IMR-90 (cell line): ENCODE results near the gene DLX2. TPM values are rescaled to one million over a fixed set of nuclear protein-coding genes. Genes with fewer than 3 reads are reported as not detected.

Source experiments
- ATAC-seq: fragments of 200-7000 bp; cut with Tn5 transposase; 2 replicates; pipeline ENCODE4 v1.9.1; 2020; ENCODE audit warnings: low read depth, mild to moderate bottlenecking, moderate library complexity
- BruUV-seq: library from RNA; stranded (reverse); fragments of 400-500 nt; replicated peaks from 2 replicates; lab custom pipeline; 2021; lab: Mats Ljungman, UMichigan
- CTCF ChIA-PET: fragments of 300-600 bp; formaldehyde crosslinking; extraction: SDS; loops from one replicate; lab custom pipeline; 2021; ENCODE audit warnings: antibody characterized with exemption; lab: Yijun Ruan, JAX
- POLR2A ChIA-PET: fragments of 300-600 bp; sonication (Branson Sonifier 250); formaldehyde crosslinking; loops from one replicate; lab custom pipeline; 2022; ENCODE audit warnings: antibody characterized with exemption; ENCODE audit not compliant: unreplicated experiment; lab: Charles Lee
- DNase-seq: peaks from one replicate; pipeline ENCODE4 v3.0.0; 2013
- H2AFZ ChIP-seq: replicated peaks from 2 replicates; pipeline ENCODE3; 2013; ENCODE audit warnings: low read length, mild to moderate bottlenecking; ENCODE audit not compliant: poor library complexity
- H2AK5ac ChIP-seq: 2 replicates; pipeline ENCODE4 v1.6.1; 2013; ENCODE audit warnings: low read depth, low read length, inconsistent platforms
- H2AK9ac ChIP-seq: replicated peaks from 2 replicates; pipeline ENCODE3; 2013; ENCODE audit warnings: mild to moderate bottlenecking, low read depth, low read length, moderate library complexity; ENCODE audit not compliant: poor library complexity
- H2BK120ac ChIP-seq: 2 replicates; pipeline ENCODE4 v1.6.1; 2013; ENCODE audit warnings: low read depth, low read length, inconsistent platforms
- H2BK15ac ChIP-seq: 3 replicates; pipeline ENCODE4 v1.6.1; 2013; ENCODE audit warnings: low read depth, low read length, inconsistent platforms
- H2BK20ac ChIP-seq: 2 replicates; pipeline ENCODE4 v1.6.1; 2013; ENCODE audit warnings: low read depth, mild to moderate bottlenecking, inconsistent platforms, low read length, moderate library complexity
- H2BK5ac ChIP-seq: 2 replicates; pipeline ENCODE4 v1.6.1; 2013; ENCODE audit warnings: mild to moderate bottlenecking, low read depth, low read length, inconsistent platforms; ENCODE audit not compliant: poor library complexity, severe bottlenecking
- H3K14ac ChIP-seq: replicated peaks from 2 replicates; pipeline ENCODE4 v1.6.1; 2013; ENCODE audit warnings: low read depth, low read length, inconsistent platforms
- H3K18ac ChIP-seq: 2 replicates; pipeline ENCODE4 v1.6.1; 2013; ENCODE audit warnings: low read depth, low read length, control low read depth
- H3K23ac ChIP-seq: 2 replicates; pipeline ENCODE4 v1.6.1; 2013; ENCODE audit warnings: low read depth, low read length, inconsistent platforms
- H3K27ac ChIP-seq: 2 replicates; pipeline ENCODE4 v1.5.1; 2013; ENCODE audit warnings: mild to moderate bottlenecking, control low read depth, low read length; ENCODE audit not compliant: insufficient read depth
- H3K27me3 ChIP-seq: 2 replicates; pipeline ENCODE4 v1.6.1; 2013; ENCODE audit warnings: low read length; ENCODE audit not compliant: control insufficient read depth, insufficient read depth
- H3K36me3 ChIP-seq: 2 replicates; pipeline ENCODE4 v1.6.1; 2013; ENCODE audit warnings: low read length, mixed read lengths; ENCODE audit not compliant: control insufficient read depth, insufficient read depth
- H3K4ac ChIP-seq: 2 replicates; pipeline ENCODE4 v1.6.1; 2013; ENCODE audit warnings: low read depth, low read length, inconsistent platforms
- H3K4me1 ChIP-seq: 2 replicates; pipeline ENCODE4 v1.6.1; 2013; ENCODE audit warnings: low read length, mixed read lengths; ENCODE audit not compliant: control insufficient read depth, insufficient read depth
- H3K4me2 ChIP-seq: 2 replicates; pipeline ENCODE4 v1.6.1; 2013; ENCODE audit warnings: low read depth, mild to moderate bottlenecking, control low read depth, low read length, moderate library complexity
- H3K4me3 ChIP-seq: 2 replicates; pipeline ENCODE4 v1.5.1; 2013; ENCODE audit warnings: low read depth, mild to moderate bottlenecking, control low read depth, low read length, moderate library complexity; ENCODE audit not compliant: insufficient read depth
- H3K56ac ChIP-seq: 2 replicates; pipeline ENCODE4 v1.6.1; 2013; ENCODE audit warnings: low read length, inconsistent platforms; ENCODE audit not compliant: insufficient read depth; ENCODE audit errors: extremely low read depth
- H3K79me1 ChIP-seq, 2 experiments: 2 replicates each; pipeline ENCODE4 v1.6.1; 2013; ENCODE audit warnings: low read length in 2 of 2, inconsistent platforms in 1 of 2, low read depth in 1 of 2
- H3K9ac ChIP-seq: 2 replicates; pipeline ENCODE4 v1.6.1; 2013; ENCODE audit warnings: low read depth, low read length, control low read depth
- H3K9me1 ChIP-seq: 2 replicates; pipeline ENCODE4 v1.6.1; 2013; ENCODE audit warnings: low read length, inconsistent platforms; ENCODE audit not compliant: insufficient read depth
- H3K9me3 ChIP-seq: 2 replicates; pipeline ENCODE4 v1.6.1; 2013; ENCODE audit warnings: low read length; ENCODE audit not compliant: control insufficient read depth, insufficient read depth
- H4K20me1 ChIP-seq: 2 replicates; pipeline ENCODE4 v1.6.1; 2013; ENCODE audit warnings: low read length, inconsistent platforms; ENCODE audit not compliant: insufficient read depth
- H4K5ac ChIP-seq: 2 replicates; pipeline ENCODE4 v1.6.1; 2013; ENCODE audit warnings: mild to moderate bottlenecking, low read depth, low read length, control low read depth
- H4K8ac ChIP-seq, 2 experiments: 2 replicates each; pipeline ENCODE4 v1.6.1; 2013; ENCODE audit warnings: low read depth in 2 of 2, low read length in 2 of 2, control low read depth in 1 of 2, inconsistent platforms in 1 of 2
- H4K91ac ChIP-seq: 2 replicates; pipeline ENCODE4 v1.6.1; 2013; ENCODE audit warnings: low read depth, low read length, inconsistent platforms; ENCODE audit not compliant: insufficient read depth
- CEBPB ChIP-seq: IDR thresholded peaks from 2 replicates; pipeline ENCODE4 v1.6.1; 2012; ENCODE audit warnings: low read depth, low read length, improper control_type of control experiment
- CHD1 ChIP-seq: IDR thresholded peaks from 2 replicates; pipeline ENCODE4 v1.6.1; 2012; ENCODE audit warnings: low read depth, low read length, improper control_type of control experiment
- MAFK ChIP-seq: IDR thresholded peaks from 2 replicates; pipeline ENCODE4 v1.6.1; 2012; ENCODE audit warnings: low read depth, low read length, improper control_type of control experiment
- MAZ ChIP-seq: IDR thresholded peaks from 2 replicates; pipeline ENCODE4 v1.6.1; 2012; ENCODE audit warnings: low read depth, mild to moderate bottlenecking, low read length, improper control_type of control experiment, moderate library complexity, borderline replicate concordance
- MXI1 ChIP-seq: IDR thresholded peaks from 2 replicates; pipeline ENCODE4 v1.6.1; 2012; ENCODE audit warnings: low read depth, mild to moderate bottlenecking, low read length, moderate library complexity, borderline replicate concordance
- POLR2A ChIP-seq: IDR thresholded peaks from 2 replicates; pipeline ENCODE4 v1.6.1; 2012; ENCODE audit warnings: mild to moderate bottlenecking, low read depth, low read length
- SMC3 ChIP-seq: fragments of 150-350 bp; IDR thresholded peaks from 2 replicates; pipeline ENCODE4 v1.6.1; 2016; ENCODE audit warnings: low read depth, mild to moderate bottlenecking, antibody characterized with exemption, low read length, moderate library complexity
- WGBS, 2 experiments: methylation state at CpG; one replicate each; pipeline versions ENCODE4 v1.1.5 to v1.1.7; 2013; ENCODE audit warnings: missing lambda C conversion rate in 2 of 2; ENCODE audit not compliant: insufficient read length in 1 of 2; ENCODE audit errors: extremely low coverage in 2 of 2; 5-methylcytosine and 5-hydroxymethylcytosine counted together
- dilution Hi-C: fragments of 300-500 bp; cut with HindIII; formaldehyde crosslinking; loops from one replicate; pipeline ENCODE4 v1.14.3; 2018; ENCODE audit warnings: low sequenced_read_pairs; ENCODE audit not compliant: unreplicated experiment
- in situ Hi-C: fragments of 300-500 bp; cut with MboI; formaldehyde crosslinking; loops from 3 replicates; pipeline ENCODE4 v1.14.3; 2019; ENCODE audit warnings: low sequenced_read_pairs, inconsistent platforms, mixed read lengths
- intact Hi-C: fragments of 100-400 bp; cut with micrococcal nuclease; formaldehyde crosslinking; loops from 2 replicates; pipeline ENCODE4 v1.10.0; 2022
- polyA plus RNA-seq, 3 experiments: library from polyadenylated mRNA; depleted of rRNA; stranded (reverse); fragments of >200 nt; gene quantifications; 2 replicates each; pipeline ENCODE4 v1.2.3, GENCODE V29; 2012; ENCODE audit warnings: low replicate concordance in 1 of 3
- total RNA-seq: library from RNA; depleted of rRNA; stranded (reverse); fragments of >200 nt; gene quantifications from 2 replicates; pipeline ENCODE4 v1.2.3, GENCODE V29; 2012

Gene DLX2
- total and polyA plus RNA-seq, 2 of the 4 experiments (the other 2 are of a cell fraction), result 0.38 TPM; not detected in 1

DNA sequence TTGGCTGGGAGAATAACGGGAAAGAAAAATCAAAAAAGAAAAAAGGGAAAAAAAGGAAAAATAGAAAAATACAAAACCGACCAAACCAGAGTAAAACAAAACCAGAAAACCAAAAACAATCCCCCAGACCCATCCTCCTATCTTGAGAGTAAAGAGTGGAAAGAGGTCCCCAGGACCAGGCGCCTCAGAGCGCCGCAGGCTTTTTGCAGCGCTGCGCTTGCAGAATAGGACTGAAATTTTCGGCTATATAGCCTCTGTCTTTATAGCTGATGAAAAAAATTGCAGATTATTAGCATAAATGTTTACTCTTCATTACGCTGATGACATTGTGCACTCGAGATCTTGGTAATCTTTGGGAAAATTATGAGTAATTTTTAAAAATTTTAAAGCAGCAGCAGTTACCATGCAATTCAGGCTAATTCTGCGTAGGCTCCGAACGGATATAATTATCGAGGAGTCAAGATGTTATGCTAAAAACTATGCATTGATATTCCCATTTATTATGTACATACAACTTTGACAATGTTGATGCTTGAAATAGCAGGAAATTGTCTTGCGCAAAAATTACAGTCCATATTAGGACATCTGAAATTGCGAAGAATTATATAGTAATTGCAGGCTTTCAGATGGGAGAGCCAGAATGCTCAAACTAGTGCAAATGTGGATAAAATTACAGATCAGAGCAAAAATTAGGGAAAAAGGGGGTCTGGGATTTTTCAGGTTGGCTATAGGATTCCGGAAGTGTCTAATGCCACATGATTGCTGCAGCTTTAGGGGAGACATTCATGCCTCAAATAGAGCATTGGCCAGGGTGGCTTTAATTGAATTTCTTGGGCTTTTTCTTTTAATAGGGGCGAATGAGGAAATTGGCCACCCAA is 9.0 kb downstream of the DLX2 start:
- dilution Hi-C loops, result no loop called here
- WGBS, 2 experiments, result 6% methylated on average over 2 of the region's 18 CpGs; no CpG with 5 or more reads in 1 of the 2 experiments
- Histone ChIP-seq H3K9ac (no peak overlapping the region), H2BK15ac (no peak overlapping the region), H2AK5ac (no peak overlapping the region), H3K4me1 (peaks cover 9% of the 10 kb centered on the region), H2BK20ac (no peak overlapping the region), H2AK9ac (no peak overlapping the region), H3K23ac (no peak overlapping the region), H3K27me3 (peaks cover 59% of the 10 kb centered on the region), H3K36me3 (no peaks in the 10 kb centered on the region), H2AFZ (no peak overlapping the region), H2BK5ac (no peak overlapping the region), H3K27ac (no peak overlapping the region), H4K8ac (no peak overlapping the region), H3K18ac (no peak overlapping the region), H3K9me1 (peaks cover 4% of the 10 kb centered on the region), H4K5ac (no peak overlapping the region), H3K79me1 (no peaks in the 10 kb centered on the region), H3K14ac (no peak overlapping the region), H2BK120ac (no peak overlapping the region), H4K91ac (no peak overlapping the region), H3K4ac (no peak overlapping the region), H3K9me3 (peaks cover under 1% of the 10 kb centered on the region; the same call in 1 of the 2 replicates), H3K4me2 (peak overlapping the region; percentile 89), H4K20me1 (peaks cover 3% of the 10 kb centered on the region; the same call in 1 of the 2 replicates), H3K56ac (no peak overlapping the region), H3K4me3 (0 out of 2 replicates have a peak overlapping the region, but pooled peaks have one; percentile 58)
- intact Hi-C loops, result loop anchor here (2.0 kb wide), 1 partner anchor 171 kb away; the partner anchor contains the start of gene HAT1
- POLR2A ChIA-PET, result no interaction called here
- in situ Hi-C loops, result no loop called here
- DNase-seq, result no peak
- no peak for ATAC-seq
- TF ChIP-seq MAZ (no peak), MXI1 (no peak), CHD1 (no peak), CEBPB (peak; percentile 73), SMC3 (no peak), POLR2A (no peak), MAFK (no peak)
- CTCF ChIA-PET, result interaction anchor here (0.6 to 2.3 kb wide), 2 partner anchors 34 to 351 kb away, joined by 4 to 5 read pairs; no protein-coding TSS in a partner anchor
- BruUV-seq, result TSS peak; percentile 88
